NCI-H82 treated with DMSO at 0.1 percent for 48 hours (cell line): ENCODE results near the gene TFAP2E.
A peak's percentile ranks its signal among the peaks of the same experiment; 100 is the strongest.

Experiments used
- DNase-seq: peaks from one replicate; lab custom pipeline; 2025; ENCODE audit not compliant: unreplicated experiment; lab: John Stamatoyannopoulos, UW

TFAP2E gene

DNA sequence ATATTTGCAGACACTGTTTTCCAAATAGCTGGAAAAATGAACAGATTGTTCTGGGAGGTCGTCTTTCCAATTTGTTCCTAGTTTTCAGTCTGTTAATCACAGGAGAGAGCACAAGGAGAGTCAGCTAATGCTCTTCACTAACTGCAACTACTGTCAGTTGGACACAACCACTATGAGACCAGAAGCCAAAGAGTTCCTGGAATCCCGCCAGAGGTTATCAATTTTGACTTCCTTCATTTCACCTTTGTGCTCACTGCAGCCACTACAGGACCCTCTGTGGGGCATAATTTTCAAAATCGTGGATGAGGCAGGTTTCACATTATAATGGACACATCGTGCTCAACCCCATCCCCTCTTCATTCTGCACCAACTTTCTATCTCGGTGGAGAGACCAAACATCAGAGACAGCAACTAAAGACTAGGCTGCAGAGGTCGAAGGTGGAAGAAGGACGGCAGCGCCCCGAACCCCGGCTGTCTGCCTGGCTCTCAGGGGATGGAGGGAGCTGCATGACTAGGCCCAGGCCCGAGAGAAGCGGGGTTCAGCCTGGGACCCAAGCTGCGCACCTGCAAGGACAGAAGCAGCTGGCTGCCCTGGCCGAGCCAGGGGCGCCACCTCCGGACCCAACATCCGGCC is 16.5 kb upstream of the TFAP2E start:
- DNase-seq = no peak

DNA sequence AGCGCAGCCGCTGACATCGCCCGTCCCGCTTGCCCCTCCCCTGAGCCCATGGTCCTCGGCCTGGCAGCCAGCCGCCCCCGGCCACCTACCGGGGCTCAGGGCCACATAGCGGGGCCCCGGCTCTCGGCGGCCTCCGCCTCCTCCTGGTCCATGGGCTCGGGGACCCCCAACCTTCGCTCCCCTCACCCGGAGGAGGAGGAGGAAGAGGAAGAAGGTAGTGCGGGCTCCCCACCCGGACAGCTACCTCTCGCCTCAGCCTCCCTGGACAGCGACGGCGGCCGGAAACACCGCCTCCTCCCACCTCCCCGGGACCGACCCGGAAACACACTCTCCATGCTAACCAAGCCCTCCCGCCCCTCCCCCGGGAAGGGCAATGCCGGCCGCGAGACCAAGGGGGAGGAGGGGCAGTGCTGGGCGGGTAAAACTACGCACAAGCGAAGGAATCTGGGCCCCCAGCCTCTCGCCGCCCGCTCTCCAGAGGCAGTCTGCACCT is 15.9 kb upstream of the TFAP2E start, which contains the start of gene KIAA0319L:
KIAA0319L (minus strand) TSS at position 286 of the 493 bp plus-strand sequence. CDS start 2,912 bp downstream, outside the sequence.
- DNase-seq = peak; percentile 82

DNA sequence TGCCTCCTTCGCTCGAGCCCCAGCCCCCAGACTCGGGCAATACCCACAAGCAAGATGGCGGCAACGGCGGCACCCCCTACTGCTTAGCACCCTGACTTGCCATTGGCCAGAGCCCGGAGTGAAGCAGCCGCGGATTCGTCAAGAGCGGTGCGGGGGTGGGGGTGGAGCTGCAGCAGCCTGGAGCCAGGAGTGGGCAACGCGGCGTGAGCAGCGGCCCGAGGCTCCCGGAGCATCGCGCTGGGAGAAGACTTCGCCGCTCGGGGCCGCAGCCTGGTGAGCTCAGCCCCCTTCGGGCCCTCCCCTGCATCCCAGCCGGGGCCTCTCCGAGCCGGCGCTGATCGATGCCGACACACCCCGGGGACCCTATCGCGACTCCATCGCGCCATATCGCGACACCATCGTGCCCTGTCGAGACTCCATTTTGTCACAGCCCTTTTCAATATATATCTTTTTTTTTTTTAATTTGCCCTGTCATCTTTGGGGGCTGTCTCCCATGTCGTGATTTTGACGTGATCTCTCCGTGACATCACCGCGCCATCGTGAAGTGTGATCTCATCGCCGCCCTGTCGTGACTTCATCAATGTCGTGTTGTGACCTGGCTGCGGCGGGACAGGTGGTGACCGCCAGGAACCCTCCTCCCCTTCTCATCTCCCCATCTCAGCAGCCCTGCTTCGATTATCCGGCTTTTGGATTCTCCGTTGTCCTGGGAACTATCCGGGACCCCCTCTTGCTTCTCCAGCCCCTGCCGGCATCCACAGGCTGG is 15.3 kb upstream of the TFAP2E start, which contains the start of gene NCDN:
NCDN (plus strand) TSS at position 189 of the 763 bp plus-strand sequence; CDS start at position 581, 392 bp downstream.
- peak; percentile 95 for DNase-seq

DNA sequence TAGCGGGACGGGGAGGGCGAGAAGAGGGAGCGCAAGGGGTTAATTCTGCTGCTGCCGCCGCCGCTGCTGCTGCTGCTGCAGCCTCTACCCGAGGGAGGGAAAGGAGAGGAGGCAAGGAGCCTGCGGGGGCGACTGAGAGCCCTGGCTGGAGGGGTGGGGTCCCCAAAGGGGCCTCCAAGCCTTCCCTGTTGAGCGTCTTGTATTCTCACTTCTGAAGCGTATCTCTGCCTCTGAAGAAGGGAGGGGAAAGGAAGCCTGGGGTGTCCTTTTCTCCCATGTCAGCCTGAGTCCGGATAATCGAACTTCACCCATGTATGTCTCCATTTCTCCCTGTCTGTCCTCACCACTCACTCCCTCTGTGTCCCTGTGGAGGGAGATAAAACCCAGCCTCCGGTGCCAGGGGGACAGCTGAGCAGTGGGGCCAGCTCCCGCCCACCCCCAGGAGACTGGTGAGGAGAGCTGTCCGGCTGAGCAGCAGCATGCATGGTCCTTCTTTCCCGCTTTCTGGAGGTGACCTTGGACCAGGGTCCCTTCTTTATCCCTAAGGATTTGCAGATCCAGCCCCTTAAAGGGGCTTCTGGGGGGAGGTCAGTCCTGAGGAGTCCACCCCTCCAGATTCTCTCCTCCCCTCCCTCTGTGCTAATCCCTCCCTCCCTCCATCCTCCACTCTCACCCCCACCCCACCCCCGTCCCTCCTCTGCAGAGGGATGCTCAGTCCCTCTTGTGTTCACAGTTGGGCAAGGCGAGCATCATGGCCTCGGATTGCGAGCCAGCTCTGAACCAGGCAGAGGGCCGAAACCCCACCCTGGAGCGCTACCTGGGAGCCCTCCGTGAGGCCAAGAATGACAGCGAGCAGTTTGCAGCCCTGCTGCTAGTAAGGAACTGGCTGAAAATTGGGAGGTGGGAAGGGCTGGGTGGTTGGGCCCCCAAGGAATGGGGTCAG is 14.5 kb upstream of the TFAP2E start:
- no peak for DNase-seq

DNA sequence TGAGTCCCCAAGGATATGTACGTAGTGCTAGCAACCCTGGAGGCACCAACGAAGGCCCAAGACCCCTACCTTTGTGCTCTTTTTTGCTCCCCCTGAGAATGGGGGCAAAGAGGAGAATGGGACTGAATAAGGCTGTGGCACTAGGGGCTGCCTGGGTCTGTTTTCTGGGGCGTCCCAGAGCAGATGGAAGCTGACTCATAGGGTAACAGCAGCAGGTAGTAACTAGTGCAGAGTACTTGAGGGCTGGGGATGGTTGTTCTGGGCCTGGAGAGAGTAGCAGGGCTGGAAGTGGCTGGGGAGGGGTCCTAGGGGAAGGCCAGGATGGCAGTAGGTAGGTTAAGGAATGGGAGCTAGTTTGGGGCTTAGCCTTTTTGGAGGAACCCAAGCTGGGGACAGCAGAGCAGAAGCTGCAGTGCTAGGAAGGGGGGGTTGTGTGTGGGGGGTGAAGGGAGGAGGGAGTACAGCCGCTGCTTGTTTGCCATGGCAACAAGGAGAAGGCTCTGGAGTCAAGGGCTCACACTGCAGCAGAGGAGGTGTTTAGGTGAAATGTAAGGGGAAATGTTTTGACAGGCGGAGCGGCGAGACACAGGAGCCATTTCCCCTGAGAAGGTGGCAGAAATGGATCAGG is 13.7 kb upstream of the TFAP2E start:
- no peak for DNase-seq

DNA sequence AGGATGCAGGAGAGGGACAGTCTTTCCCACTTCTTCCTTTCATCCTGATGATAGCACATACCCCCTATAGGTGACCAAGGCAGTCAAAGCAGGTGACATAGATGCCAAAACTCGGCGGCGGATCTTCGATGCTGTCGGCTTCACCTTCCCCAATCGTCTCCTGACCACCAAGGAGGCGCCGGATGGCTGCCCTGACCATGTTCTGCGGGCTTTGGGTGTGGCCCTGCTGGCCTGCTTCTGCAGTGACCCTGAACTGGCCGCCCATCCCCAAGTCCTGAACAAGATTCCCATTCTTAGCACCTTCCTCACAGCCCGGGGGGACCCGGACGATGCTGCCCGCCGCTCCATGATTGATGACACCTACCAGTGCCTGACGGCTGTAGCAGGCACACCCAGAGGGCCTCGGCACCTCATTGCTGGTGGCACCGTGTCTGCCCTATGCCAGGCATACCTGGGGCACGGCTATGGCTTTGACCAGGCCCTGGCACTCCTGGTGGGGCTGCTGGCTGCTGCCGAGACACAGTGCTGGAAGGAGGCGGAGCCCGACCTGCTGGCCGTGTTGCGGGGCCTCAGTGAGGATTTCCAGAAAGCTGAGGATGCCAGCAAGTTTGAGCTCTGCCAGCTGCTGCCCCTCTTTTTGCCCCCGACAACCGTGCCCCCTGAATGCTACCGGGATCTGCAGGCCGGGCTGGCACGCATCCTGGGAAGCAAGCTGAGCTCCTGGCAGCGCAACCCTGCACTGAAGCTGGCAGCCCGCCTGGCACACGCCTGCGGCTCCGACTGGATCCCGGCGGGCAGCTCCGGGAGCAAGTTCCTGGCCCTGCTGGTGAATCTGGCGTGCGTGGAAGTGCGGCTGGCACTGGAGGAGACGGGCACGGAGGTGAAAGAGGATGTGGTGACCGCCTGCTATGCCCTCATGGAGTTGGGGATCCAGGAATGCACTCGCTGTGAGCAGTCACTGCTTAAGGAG is 12.6 kb upstream of the TFAP2E start:
- no peak for DNase-seq

DNA sequence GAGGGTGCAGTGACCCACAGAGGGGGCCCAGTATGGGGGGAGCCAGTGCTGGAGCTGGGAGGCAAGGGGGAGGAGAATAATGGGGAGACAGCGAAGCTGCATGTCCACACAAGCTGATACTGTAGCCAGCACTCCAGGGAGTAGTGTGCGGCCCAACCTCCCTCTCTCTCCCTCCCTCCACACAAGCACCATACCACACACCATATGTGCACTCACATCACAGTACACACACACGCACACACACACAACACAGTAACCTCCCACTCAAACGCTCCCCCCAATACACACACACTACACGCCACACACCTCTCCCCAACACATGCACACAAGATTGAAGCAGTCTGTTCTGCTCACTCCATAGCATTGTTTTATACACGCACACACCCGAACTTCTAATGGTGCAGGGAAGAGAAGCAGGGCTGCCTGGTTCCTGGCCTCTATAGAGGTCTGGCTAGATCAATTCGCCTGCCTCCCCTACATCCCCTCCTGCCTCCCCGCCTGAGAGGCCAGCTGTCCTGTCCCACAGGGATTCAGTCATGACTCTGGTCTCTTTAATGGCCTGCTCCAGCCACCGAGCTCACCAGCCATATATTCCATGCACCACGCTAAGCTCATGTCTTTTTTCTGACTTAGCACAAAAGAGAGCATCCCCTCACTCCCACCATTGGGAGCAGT is 11.7 kb upstream of the TFAP2E start:
- DNase-seq = no peak

DNA sequence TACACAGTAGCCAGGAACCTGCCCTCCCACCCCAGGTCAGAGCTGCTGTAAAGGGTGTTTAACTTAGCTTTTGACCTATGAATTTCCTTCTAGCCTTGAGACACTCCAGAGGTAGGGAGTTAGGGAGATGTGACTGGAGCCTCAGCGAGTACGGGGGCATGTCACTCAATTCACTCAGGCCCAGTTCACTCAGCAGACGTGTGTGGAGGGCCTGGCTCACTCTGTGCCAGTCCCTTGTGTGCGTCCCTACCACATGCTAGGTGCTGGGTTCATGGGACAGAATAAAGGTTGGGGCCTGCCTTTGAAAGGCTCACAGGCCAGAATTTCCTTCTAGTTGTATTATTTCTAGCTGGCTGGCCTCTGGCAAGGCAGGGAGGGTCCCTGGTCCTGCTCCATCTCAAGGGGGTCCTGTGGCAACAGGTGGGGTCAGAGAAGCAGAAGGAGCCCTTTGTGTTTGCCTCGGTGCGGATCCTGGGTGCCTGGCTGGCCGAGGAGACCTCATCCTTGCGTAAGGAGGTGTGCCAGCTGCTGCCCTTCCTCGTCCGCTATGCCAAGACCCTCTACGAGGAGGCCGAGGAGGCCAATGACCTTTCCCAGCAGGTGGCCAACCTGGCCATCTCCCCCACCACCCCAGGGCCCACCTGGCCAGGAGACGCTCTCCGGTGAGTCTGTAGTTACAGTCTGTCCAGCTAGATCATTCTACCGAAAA is 11.0 kb upstream of the TFAP2E start:
- DNase-seq = no peak

DNA sequence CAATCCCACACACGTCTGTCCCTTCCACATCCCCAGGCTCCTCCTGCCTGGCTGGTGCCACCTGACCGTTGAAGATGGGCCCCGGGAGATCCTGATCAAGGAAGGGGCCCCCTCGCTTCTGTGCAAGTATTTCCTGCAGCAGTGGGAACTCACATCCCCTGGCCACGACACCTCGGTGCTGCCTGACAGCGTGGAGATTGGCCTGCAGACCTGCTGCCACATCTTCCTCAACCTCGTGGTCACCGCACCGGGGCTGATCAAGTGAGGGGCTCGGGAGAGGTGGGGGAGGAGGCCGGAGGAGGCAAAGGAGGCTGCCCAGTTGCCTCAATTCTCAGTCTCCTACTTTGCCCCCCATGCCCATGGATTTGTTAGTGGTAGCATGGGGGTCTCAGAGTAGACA is 9.9 kb upstream of the TFAP2E start:
- no peak for DNase-seq

DNA sequence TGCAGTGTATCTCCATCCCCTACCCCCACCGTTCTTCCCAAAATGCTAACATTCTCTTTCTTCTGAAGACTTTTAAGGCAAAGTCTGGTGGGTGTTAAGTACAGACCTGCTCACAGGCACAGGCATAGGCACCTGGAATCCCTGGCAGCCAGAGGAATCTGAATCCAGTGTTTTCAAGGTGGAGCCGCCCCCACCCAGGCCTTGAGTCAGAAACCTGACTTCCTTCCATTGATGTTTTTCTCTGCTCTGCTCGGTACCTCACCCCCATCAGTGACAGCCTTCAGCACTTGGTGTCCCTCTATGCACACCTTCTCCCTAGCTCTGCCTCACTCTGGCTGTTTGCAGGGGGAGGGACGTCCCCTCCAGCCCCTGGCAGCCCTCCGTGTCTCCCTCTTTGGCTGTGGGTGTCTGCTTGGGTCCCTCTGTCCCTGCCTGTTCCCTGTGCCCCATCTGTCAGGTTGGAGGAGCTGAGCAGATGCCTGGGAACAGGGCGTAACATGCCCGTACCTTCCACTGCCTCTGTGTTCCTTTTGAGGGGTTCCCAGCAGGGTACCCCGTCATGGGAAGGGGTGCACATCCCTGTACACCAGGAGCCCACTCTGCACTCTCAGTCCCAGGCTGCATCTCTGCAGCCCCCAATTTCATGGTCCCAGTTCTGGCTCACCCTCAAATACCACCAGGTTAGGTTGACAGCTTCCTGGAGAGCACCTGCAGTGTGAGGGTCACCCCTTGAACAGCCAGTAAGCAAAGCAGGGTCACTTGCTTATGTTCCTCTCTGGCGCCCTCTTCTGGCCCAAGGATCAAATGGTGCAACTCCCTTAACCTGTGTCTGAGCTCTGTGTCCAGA is 8.9 kb upstream of the TFAP2E start:
- peak; percentile 51 for DNase-seq

DNA sequence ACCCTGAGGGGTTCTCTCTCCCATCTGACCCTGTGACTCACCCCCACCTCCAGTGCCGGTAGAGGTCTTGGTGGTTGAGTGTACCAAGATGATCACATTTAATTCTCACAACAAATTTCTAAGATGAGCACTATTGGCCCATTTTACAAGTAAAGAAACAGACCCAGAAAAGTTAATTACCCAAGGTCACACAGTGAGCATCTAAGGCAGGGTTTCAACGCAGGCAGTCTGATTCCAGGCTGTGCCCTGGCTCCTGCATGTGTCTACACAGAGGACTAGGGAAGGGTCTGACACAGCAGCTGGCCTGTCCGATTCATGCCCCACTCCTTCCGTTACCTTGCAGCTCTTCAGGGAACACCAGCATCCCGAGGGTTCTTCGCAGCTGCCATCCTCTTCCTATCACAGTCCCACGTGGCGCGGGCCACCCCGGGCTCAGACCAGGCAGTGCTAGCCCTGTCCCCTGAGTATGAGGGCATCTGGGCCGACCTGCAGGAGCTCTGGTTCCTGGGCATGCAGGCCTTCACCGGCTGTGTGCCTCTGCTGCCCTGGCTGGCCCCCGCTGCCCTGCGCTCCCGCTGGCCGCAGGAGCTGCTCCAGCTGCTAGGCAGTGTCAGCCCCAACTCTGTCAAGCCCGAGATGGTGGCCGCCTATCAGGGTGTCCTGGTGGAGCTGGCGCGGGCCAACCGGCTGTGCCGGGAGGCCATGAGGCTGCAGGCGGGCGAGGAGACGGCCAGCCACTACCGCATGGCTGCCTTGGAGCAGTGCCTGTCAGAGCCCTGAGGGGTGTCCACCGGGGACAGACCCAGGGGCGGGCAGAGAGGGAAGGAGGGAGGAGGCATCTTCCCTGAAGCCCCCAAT is 8.0 kb upstream of the TFAP2E start:
- DNase-seq = no peak

DNA sequence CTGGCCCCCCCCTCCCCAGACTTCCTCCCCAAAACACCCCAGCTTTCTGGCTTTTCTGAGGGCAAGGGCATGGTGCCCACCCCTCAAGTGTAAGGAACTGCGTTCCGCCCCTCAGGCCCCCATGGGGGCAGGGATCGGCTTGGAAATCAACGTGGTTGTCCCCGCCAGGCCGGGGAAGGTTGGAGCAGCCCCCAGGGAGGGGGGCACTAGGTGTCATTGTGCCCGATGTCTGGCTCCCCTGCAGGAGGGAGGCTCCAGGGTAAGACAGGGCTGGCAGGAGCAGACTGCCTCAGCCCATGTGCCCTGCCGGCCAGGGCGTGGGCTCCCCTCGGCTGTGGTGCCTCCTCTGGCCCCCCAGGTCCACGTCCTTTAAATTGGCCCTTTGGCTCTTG is 7.4 kb upstream of the TFAP2E start:
- no peak for DNase-seq

DNA sequence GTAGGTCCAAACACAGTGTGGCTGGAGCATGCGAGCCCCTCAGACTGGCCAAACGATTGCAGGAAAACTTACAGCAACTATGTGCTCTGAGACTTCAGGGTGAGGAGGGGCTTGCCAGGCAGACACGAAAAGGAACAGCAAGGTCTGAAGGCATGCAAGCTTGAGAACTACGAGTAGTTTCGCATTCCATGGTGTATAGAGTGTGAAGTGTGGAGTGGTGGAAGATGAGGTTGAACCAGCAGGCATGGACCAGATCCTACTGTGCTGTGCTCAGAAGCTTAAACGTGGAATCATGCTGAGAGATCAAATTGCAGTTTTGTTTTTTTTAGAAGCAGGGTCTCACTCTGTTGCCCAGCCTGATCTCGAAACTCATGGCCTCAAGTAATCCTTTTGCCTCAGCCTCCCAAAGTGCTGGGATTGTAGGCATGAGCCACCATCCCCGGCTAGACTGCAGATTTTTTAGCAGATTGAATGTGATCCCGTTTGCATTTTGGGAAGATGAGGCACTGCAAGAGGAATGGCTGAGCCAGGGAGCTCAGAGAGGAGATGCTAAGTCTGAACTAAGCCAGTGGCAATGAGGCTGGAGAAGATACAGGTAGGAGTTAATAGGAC is 5.1 kb upstream of the TFAP2E start:
- no peak for DNase-seq

DNA sequence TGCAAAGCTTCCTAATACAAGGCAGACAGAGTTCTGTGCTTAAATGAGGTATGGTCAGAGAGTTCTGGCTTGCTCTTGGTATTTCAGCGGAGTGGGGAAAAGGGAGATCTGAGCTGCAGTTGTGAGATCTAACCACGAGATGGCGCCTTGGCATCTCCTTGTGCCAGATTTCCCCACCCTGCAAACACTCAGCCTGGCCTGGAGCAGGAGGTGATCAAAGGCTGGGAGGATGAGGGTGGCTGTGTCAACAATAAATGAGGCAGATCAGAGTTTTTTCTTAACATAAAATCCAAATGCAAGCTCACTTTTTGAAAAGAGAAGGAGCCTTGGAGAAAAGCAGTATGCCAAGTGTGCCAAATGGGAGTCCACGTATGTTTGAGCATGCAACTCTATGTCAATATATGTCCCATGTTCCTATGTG is 4.1 kb upstream of the TFAP2E start:
- peak; percentile 39 for DNase-seq

DNA sequence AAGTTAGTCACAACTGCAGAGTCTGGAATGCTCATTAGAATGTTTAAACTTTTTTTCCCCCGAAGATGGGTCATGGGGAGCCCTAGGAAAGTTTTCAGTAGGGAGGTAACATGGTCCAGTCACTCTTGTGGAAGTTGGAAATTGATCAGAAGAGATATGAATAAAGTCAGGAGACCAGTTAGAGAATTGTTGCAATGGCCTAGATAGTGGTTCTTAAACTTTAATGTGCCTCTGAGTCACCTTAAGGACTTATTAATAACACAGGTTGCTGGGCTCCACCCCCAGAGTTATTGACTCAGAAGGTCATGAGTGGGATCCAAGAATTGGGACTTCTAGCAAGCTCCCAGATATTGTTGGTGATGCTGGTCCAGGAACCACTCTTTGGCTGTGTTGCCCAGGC is 3.2 kb upstream of the TFAP2E start:
- DNase-seq = no peak

DNA sequence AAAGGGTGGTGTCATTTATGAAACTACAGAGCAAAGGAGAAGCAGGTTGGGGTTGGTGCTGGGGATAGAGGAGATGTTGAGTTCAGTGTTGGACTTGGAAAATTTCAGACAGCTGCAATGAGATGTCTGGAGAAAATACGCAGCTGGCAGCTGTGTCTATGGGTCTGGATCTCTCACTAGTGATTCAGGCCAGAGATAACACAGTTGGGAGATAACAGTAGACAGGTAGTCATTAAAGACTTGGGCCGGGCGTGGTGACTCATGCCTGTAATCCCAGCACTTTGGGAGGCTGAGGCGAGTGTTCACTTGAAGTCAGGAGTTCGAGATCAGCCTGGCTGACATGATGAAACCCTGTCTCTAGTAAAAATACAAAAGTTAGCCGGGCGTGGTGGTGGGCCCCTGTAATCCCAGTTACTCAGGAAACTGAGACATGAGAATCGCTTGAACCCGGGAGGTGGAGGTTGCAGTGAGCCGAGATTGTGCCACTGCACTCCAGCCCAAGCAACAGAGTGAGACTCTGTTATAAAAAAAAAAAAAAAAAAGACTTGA is 2.5 kb upstream of the TFAP2E start:
- DNase-seq = no peak
